ENCODE results near the gene RYR2.

The RYR2 gene

GRCh38 chr1:237133921-237134320, 91.9 kb downstream of the RYR2 start:
- no peak for DNase-seq (ENCODE audit: low read depth)
- TF ChIP-seq, protein P1, sequence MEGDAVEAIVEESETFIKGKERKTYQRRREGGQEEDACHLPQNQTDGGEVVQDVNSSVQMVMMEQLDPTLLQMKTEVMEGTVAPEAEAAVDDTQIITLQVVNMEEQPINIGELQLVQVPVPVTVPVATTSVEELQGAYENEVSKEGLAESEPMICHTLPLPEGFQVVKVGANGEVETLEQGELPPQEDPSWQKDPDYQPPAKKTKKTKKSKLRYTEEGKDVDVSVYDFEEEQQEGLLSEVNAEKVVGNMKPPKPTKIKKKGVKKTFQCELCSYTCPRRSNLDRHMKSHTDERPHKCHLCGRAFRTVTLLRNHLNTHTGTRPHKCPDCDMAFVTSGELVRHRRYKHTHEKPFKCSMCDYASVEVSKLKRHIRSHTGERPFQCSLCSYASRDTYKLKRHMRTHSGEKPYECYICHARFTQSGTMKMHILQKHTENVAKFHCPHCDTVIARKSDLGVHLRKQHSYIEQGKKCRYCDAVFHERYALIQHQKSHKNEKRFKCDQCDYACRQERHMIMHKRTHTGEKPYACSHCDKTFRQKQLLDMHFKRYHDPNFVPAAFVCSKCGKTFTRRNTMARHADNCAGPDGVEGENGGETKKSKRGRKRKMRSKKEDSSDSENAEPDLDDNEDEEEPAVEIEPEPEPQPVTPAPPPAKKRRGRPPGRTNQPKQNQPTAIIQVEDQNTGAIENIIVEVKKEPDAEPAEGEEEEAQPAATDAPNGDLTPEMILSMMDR (IDR thresholded peaks at IDR 0.05; ENCODE audit: insufficient read depth, low read depth, low read length, missing control alignments), result no peak
- H3K4me3 ChIP-seq (ENCODE audit: low read depth, low read length), result no peak overlapping the region

GRCh38 chr1:237134929-237135328, 92.9 kb downstream of the RYR2 start:
- TF ChIP-seq, protein P1 (IDR thresholded peaks at IDR 0.05; ENCODE audit: insufficient read depth, low read depth, low read length, missing control alignments), result no peak
- no peak overlapping the region for H3K4me3 ChIP-seq (ENCODE audit: low read depth, low read length)
- DNase-seq (ENCODE audit: low read depth), result no peak

DNA sequence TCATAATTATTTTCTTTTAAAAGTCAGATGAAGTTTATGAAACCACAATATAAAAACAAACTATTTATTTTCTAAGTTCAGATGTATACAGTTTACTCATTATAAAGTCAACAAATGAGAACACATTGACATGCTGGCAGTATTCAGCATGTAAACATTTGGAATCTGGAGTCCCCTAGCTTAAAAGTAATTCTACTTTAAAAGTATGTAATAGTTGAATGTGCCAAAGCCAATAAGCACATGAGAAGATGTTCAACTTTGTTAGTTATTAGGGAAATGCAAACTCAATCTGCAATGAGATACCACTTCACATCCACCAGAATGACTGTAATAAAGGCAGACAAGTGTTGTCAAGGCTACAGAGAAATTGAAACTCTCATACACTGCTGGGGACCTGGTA, 96.6 kb downstream of the RYR2 start:
- no peak for DNase-seq (ENCODE audit: low read depth)
- H3K4me3 ChIP-seq (ENCODE audit: low read depth, low read length), result no peak overlapping the region
- TF ChIP-seq, protein P1 (IDR thresholded peaks at IDR 0.05; ENCODE audit: insufficient read depth, low read depth, low read length, missing control alignments), result no peak

GRCh38 chr1:237139732-237140131, 97.7 kb downstream of the RYR2 start:
- H3K4me3 ChIP-seq (ENCODE audit: low read depth, low read length), result no peak overlapping the region
- TF ChIP-seq, protein P1 (IDR thresholded peaks at IDR 0.05; ENCODE audit: insufficient read depth, low read depth, low read length, missing control alignments), result no peak
- no peak for DNase-seq (ENCODE audit: low read depth)

DNA sequence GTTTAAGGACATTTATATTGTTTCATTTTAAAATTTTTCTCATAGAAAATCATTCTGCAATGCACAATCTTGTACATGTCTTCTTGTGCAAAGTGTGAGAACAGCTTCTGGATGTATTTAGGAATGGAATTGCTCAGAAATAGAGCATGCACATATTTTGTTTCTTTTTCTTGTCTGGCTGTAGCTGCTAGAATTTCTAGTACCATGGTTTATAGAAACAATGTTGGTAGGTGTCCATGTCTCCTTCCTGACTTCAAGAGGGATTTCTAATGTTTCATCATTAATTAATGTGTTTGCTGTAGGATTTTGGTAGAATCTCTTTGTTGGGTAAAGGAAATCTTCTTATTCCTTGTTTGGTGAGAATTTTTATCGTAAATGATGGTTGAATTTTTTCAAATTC, 99.0 kb downstream of the RYR2 start:
- no peak overlapping the region for H3K4me3 ChIP-seq (ENCODE audit: low read depth, low read length)
- no peak for DNase-seq (ENCODE audit: low read depth)
- TF ChIP-seq, protein P1 (IDR thresholded peaks at IDR 0.05; ENCODE audit: insufficient read depth, low read depth, low read length, missing control alignments), result no peak

DNA sequence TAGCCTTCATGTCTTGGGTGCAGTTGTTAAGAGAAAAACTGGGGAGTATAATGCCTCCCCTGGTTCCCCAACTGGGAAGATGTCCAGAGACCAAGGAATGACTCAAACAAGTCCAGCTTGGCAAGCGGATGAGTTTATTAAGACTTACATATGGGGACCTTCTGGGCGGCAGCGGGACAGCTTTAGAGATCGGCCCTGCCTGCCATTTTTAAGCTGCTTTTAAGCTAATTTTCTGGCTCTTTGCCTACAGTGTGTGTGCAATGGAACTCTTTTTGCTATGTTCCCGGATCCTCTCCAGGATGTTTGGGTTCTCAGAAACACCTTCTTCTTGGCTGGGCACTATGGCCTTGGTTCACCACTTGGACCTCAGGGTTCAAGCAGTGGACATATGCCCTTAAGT, 99.5 kb downstream of the RYR2 start:
- H3K4me3 ChIP-seq (ENCODE audit: low read depth, low read length), result no peak overlapping the region
- TF ChIP-seq, protein P1 (IDR thresholded peaks at IDR 0.05; ENCODE audit: insufficient read depth, low read depth, low read length, missing control alignments), result no peak
- no peak for DNase-seq (ENCODE audit: low read depth)

GRCh38 chr1:237145379-237146135, 103.6 kb downstream of the RYR2 start:
- TF ChIP-seq, protein P1 (IDR thresholded peaks at IDR 0.05; ENCODE audit: insufficient read depth, low read depth, low read length, missing control alignments), result no peak
- no peak for DNase-seq (ENCODE audit: low read depth)
- H3K4me3 ChIP-seq (ENCODE audit: low read depth, low read length), result no peak overlapping the region
